PFSK-1 (cell line): ENCODE measurements around the gene CHRNB1.

Experiments used
- POLR2AphosphoS5 ChIP-seq: IDR thresholded peaks from 2 replicates; pipeline ENCODE4 v1.6.1; 2012; ENCODE audit warnings: low read depth, mild to moderate bottlenecking, control low read depth, low read length, moderate library complexity
- REST ChIP-seq, 2 experiments: IDR thresholded peaks; 2 replicates each; pipeline versions ENCODE4 v1.6.1 to v1.8.0; 2011 to 2012; ENCODE audit warnings: low read depth in 2 of 2, low read length in 2 of 2, control low read depth in 1 of 2, inconsistent platforms in 1 of 2, mild to moderate bottlenecking in 1 of 2, moderate library complexity in 1 of 2; ENCODE audit not compliant: insufficient read depth in 1 of 2
- SIN3A ChIP-seq: IDR thresholded peaks from 2 replicates; pipeline ENCODE4 v1.6.1; 2012; ENCODE audit warnings: mild to moderate bottlenecking, low read length, moderate library complexity, borderline replicate concordance; ENCODE audit not compliant: insufficient read depth
- TAF1 ChIP-seq: IDR thresholded peaks from 2 replicates; pipeline ENCODE4 v1.6.1; 2012; ENCODE audit warnings: low read length, control low read depth, borderline replicate concordance; ENCODE audit not compliant: insufficient read depth

GRCh38 chr17:7466318-7466638, 21.4 kb downstream of the CHRNB1 start:
- TF ChIP-seq POLR2AphosphoS5 (no peak), TAF1 (no peak), SIN3A (no peak), REST (IDR thresholded peaks at IDR 0.05; ENCODE audit: insufficient read depth in 1 of 2, low read depth in 2 of 2, low read length in 2 of 2) (no peak)
